Tibial artery (tissue), 4 donors: ENCODE results near the gene APBB2.

ENCODE experiments used
- DNase-seq, 2 donors: peaks; one replicate each; pipeline ENCODE4 v3.0.0-alpha.2; 2019
- H3K27ac ChIP-seq, 2 donors: fragments of 200-600 bp; sonication (generic) in 1 of 2; 1 replicate in 1 of 2; 2 replicates in 1 of 2; pipeline ENCODE4 v1.5.1; 2018 to 2019; ENCODE audit warnings: mild to moderate bottlenecking in 1 of 2
- H3K27me3 ChIP-seq, 2 donors: fragments of 200-600 bp; sonication (generic) in 1 of 2; one replicate each; pipeline versions ENCODE4 v1.5.1 to v1.6.0; 2016 to 2019
- H3K36me3 ChIP-seq, 3 donors: fragments of 200-600 bp; sonication (generic) in 2 of 3; one replicate each; pipeline ENCODE4 v1.5.1; 2016 to 2019; ENCODE audit warnings: mild to moderate bottlenecking in 2 of 3
- H3K4me1 ChIP-seq, 4 donors: fragments of 200-600 bp; sonication (generic) in 2 of 4; 1 replicate in 3 of 4; 2 replicates in 1 of 4; pipeline ENCODE4 v1.5.1; 2016 to 2019
- H3K4me3 ChIP-seq, 2 donors: fragments of 200-600 bp; sonication (generic) in 1 of 2; 1 replicate in 1 of 2; 2 replicates in 1 of 2; pipeline ENCODE4 v1.5.1; 2018 to 2019; ENCODE audit warnings: mild to moderate bottlenecking in 2 of 2
- H3K9me3 ChIP-seq, 3 donors: fragments of 200-600 bp; sonication (generic) in 1 of 3; one replicate each; pipeline ENCODE4 v1.5.1; 2016 to 2019
- intact Hi-C: fragments of 100-400 bp; cut with DNase I; formaldehyde crosslinking; loops from one replicate; pipeline ENCODE4 v1.15.0; 2023; ENCODE audit warnings: low total_unique reads
- TF ChIP-seq, protein P1 (sequence below), 2 experiments: fragments of 200-600 bp in 1 of 2; fragments of 450-650 bp in 1 of 2; IDR thresholded peaks; one replicate each; pipeline ENCODE4 v1.5.1; 2017 to 2019; ENCODE audit warnings: antibody characterized with exemption in 2 of 2, mild to moderate bottlenecking in 1 of 2, moderate library complexity in 1 of 2

The APBB2 gene

DNA sequence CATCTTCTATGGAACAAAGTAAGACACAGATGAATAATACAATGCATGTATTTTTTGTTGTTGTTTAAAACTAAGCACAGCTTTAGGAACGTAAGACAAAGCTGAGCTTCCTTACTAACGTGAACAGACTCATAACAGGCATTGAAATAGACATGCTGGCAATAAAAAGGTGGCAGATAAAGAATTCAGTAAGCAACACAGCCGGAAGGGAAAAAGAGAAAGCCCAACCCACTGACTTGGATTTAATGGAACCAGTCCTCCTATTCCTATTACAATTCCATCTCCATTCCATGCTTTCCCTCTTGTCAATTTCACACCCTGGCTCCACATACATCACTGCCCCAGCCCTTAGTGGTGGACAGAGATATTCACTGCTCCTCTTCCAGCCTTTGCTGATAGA is 282.5 kb downstream of the APBB2 start:
- H3K27me3 ChIP-seq = no peaks in the 10 kb centered on the region
- H3K27ac ChIP-seq = no peak overlapping the region
- DNase-seq = no peak
- H3K36me3 ChIP-seq = peaks cover 7 to 35% (median 20%) of the 10 kb centered on the region in 3 donors
- peaks cover 0 to 4% (median 0%) of the 10 kb centered on the region in 4 donors for H3K4me1 ChIP-seq
- intact Hi-C loops = no loop called here
- H3K9me3 ChIP-seq = no peaks in the 10 kb centered on the region
- H3K4me3 ChIP-seq = no peak overlapping the region
- TF ChIP-seq, protein P1, sequence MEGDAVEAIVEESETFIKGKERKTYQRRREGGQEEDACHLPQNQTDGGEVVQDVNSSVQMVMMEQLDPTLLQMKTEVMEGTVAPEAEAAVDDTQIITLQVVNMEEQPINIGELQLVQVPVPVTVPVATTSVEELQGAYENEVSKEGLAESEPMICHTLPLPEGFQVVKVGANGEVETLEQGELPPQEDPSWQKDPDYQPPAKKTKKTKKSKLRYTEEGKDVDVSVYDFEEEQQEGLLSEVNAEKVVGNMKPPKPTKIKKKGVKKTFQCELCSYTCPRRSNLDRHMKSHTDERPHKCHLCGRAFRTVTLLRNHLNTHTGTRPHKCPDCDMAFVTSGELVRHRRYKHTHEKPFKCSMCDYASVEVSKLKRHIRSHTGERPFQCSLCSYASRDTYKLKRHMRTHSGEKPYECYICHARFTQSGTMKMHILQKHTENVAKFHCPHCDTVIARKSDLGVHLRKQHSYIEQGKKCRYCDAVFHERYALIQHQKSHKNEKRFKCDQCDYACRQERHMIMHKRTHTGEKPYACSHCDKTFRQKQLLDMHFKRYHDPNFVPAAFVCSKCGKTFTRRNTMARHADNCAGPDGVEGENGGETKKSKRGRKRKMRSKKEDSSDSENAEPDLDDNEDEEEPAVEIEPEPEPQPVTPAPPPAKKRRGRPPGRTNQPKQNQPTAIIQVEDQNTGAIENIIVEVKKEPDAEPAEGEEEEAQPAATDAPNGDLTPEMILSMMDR (IDR thresholded peaks at IDR 0.05) = no peak

DNA sequence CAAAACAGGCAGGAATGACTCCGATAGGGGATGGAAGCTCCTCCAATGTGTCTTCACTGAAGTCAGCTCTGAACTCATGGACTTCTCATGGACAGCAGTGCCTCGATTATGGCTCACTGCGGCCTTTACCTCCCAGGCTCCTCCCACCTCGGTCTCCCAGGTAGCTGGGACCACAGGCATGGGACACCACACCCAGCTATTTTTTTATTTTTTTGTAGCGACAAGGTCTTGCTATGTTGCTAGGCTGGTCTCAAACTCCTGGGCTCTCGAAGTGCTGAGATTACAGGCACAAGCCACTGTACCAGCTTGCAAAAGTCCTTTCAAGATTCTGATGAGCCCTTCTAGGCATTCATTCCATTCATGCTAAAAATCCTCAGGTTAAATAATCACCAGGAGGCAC is 283.1 kb downstream of the APBB2 start:
- intact Hi-C loops = no loop called here
- DNase-seq = no peak
- H3K4me3 ChIP-seq = no peak overlapping the region
- H3K27me3 ChIP-seq = no peaks in the 10 kb centered on the region
- no peaks in the 10 kb centered on the region for H3K9me3 ChIP-seq
- H3K27ac ChIP-seq = no peak overlapping the region
- H3K4me1 ChIP-seq = peaks cover 0 to 3% (median 0%) of the 10 kb centered on the region in 4 donors
- peaks cover 7 to 31% (median 20%) of the 10 kb centered on the region in 3 donors for H3K36me3 ChIP-seq
- TF ChIP-seq, protein P1 (IDR thresholded peaks at IDR 0.05) = no peak

DNA sequence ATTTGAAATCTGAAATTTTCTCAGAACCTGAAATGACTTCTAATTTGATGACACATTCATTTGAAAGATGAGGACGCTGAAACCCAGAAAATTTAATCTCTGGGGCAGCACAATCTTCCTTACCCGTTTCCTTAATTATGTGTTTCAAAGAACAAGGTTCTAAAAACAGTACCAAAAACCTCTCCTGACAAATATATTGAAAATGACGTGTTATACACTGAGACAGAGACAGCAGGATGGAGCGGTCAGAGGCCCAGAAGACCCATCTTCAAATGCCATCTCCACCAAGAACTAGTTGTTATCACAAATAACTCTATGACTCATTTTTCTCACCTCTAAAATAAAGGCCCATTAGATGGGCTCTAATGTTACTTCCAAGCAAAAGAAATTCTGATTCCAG is 287.3 kb downstream of the APBB2 start:
- TF ChIP-seq, protein P1 (IDR thresholded peaks at IDR 0.05) = no peak
- Histone ChIP-seq H3K27me3 (no peaks in the 10 kb centered on the region), H3K9me3 (no peaks in the 10 kb centered on the region), H3K4me3 (no peak overlapping the region), H3K36me3 (peaks cover 0 to under 1% (median 0%) of the 10 kb centered on the region in 3 donors), H3K27ac (no peak overlapping the region), H3K4me1 (peaks cover 5 to 24% (median 14%) of the 10 kb centered on the region in 4 donors)
- DNase-seq = no peak
- intact Hi-C loops = loop anchor here (2.0 kb wide), 1 partner anchor 288 kb away; the partner anchor contains the start of gene APBB2

DNA sequence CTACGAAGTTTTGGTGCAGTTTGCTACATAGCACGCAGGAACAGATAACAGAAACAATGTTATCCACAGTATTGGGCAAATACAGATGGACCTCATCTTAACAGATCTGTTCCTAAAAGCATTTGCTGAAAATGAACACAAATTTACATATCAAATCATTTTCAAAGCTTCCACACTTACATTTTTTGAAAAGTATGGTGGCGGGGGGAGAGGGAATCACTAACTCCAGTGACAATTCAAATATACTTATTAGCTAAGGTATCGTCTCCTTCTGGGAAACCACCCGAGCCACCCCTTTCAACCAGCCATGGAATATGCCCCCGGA is 289.6 kb downstream of the APBB2 start:
- Histone ChIP-seq H3K27ac (peak overlapping the region in 1 of 2 donors; percentile 77), H3K4me1 (peaks cover 5 to 25% (median 16%) of the 10 kb centered on the region in 4 donors), H3K9me3 (no peaks in the 10 kb centered on the region), H3K27me3 (no peaks in the 10 kb centered on the region), H3K36me3 (peaks cover 0 to 11% (median 0%) of the 10 kb centered on the region in 3 donors), H3K4me3 (no peak overlapping the region)
- TF ChIP-seq, protein P1 (IDR thresholded peaks at IDR 0.05) = no peak
- intact Hi-C loops = no loop called here
- DNase-seq = no peak

DNA sequence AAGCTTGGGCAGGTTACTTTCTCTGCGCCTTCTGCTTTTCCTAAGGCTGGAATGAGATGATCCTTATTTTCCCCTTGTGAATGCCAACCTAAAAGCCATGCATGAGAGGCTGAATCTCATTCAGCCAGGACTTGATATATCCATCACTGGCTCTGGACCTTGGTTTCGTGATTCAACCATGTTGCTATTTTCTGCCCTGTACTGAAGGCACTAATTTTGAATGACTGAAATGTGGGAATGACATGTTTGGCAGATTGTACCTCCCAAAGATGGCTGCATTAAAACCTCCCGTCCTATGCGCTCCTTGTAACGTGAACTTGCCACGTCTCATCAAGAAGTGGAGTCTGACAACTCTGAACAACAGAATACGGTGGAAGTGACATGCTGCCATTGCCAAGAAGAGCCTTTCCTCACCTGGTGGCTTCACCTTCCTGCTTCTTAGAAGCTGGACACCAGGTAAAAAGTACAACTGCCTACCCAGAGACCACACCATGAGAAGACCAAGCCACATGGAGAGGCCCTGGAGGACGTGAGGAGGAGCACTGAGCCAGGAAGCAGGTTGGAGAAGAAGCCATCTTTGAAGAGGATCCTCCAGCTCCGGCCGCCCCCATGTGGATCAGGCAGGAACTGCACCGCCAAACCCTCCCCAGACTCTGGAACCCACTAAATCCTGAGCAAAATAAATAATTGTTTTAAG is 290.1 kb downstream of the APBB2 start:
- DNase-seq = peak; percentile 51 to 79
- intact Hi-C loops = no loop called here

More for the DNA sequence above, 290.1 kb downstream of the APBB2 start:
- Histone ChIP-seq H3K9me3 (no peaks in the 10 kb centered on the region), H3K27me3 (no peaks in the 10 kb centered on the region), H3K36me3 (peaks cover 0 to 11% (median 0%) of the 10 kb centered on the region in 3 donors), H3K27ac (peak overlapping the region; percentile 77 to 81), H3K4me3 (no peak overlapping the region), H3K4me1 (peaks cover 5 to 30% (median 19%) of the 10 kb centered on the region in 4 donors)
- TF ChIP-seq, protein P1 (IDR thresholded peaks at IDR 0.05) = peak; percentile 81 to 91
